ENCODE results near the gene TES. TPM values are rescaled to one million over a fixed set of nuclear protein-coding genes. Genes with fewer than 3 reads are reported as not detected.

TES gene
- total and polyA plus RNA-seq, 2 experiments from 2014 or later, result 37.3 to 38.3 TPM

GRCh38 chr7:116177009-116177408, 33.3 kb upstream of the TES start:
- Histone ChIP-seq H3K4me3 (no peak overlapping the region), H3K27ac (ENCODE audit: low read depth) (no peak overlapping the region), H3F3A (replicated peaks; ENCODE audit: low read depth) (no peaks in the 10 kb centered on the region), H2AFZ (no peak overlapping the region), H4K20me1 (replicated peaks; ENCODE audit: insufficient read depth) (no peaks in the 10 kb centered on the region), H3K9me2 (ENCODE audit: insufficient read depth) (no peaks in the 10 kb centered on the region), H3K36me3 (ENCODE audit: insufficient read depth) (no peaks in the 10 kb centered on the region), H3K79me2 (replicated peaks; ENCODE audit: insufficient read depth) (no peaks in the 10 kb centered on the region), H3K27me3 (ENCODE audit: insufficient read depth) (no peaks in the 10 kb centered on the region), H3K4me1 (ENCODE audit: insufficient read depth) (peaks cover 5% of the 10 kb centered on the region; the same call in 1 of the 2 replicates), H3K4me2 (no peak overlapping the region)
- no peak overlapping the region for H3K27ac Mint-ChIP-seq
- peaks cover 2% of the 10 kb centered on the region for H3K27me3 Mint-ChIP-seq (ENCODE audit: insufficient read depth, low read depth, poor library complexity)
- peaks cover 3% of the 10 kb centered on the region; the same call in 1 of the 3 replicates for H3K36me3 Mint-ChIP-seq (ENCODE audit: low read depth)
- TF ChIP-seq JUNB (IDR thresholded peaks at IDR 0.05; ENCODE audit: unreplicated experiment) (no peak), POLR2AphosphoS5 (IDR thresholded peaks at IDR 0.05; ENCODE audit: low read depth) (no peak), EZH2phosphoT487 (IDR thresholded peaks at IDR 0.05; ENCODE audit: unreplicated experiment) (no peak), EZH2 (IDR thresholded peaks at IDR 0.05; ENCODE audit: low read depth, unreplicated experiment) (no peak), ZNF462 (CRISPR knock-in tag; IDR thresholded peaks at IDR 0.05) (no peak), ZNF331 (CRISPR knock-in tag; IDR thresholded peaks at IDR 0.05; ENCODE audit: low read depth) (no peak), ETS1 (IDR thresholded peaks at IDR 0.05) (no peak), NANOG (IDR thresholded peaks at IDR 0.05; ENCODE audit: borderline replicate concordance) (no peak), REST (IDR thresholded peaks at IDR 0.05; ENCODE audit: unreplicated experiment) (no peak), CTCF (conservative IDR thresholded peaks at IDR 0.05; ENCODE audit: low read depth in 2 of 2) (no peak), CREB1 (CRISPR knock-in tag; IDR thresholded peaks at IDR 0.05; ENCODE audit: low read depth) (no peak), ZNF114 (CRISPR knock-in tag; IDR thresholded peaks at IDR 0.05) (no peak), STAT1 (IDR thresholded peaks at IDR 0.05; ENCODE audit: unreplicated experiment) (no peak)
- ATAC-seq (no peak), DNase-seq (ENCODE audit: low spot score) (no peak)
- H3K4me3 Mint-ChIP-seq, result no peak overlapping the region
- peaks cover 6% of the 10 kb centered on the region; the same call in 2 of the 3 replicates for H3K4me1 Mint-ChIP-seq
- H3K9me3 Mint-ChIP-seq, result peaks cover 13% of the 10 kb centered on the region; the same call in 1 of the 3 replicates
